Pancreas (tissue), 10 donors: ENCODE measurements around the gene IST1. TPM values are rescaled to one million over a fixed set of nuclear protein-coding genes. Genes with fewer than 3 reads are reported as not detected.

ENCODE experiments used
- ATAC-seq, 4 donors: fragments of 200-7000 bp; cut with Tn5 transposase; one replicate each; pipeline versions ENCODE4 v1.8.0 to v1.9.1; 2020; ENCODE audit warnings: mild to moderate bottlenecking in 4 of 4, moderate library complexity in 4 of 4
- DNase-seq, 6 donors: peaks; one replicate each; pipeline ENCODE4 v3.0.0-alpha.2; 2020
- FAIRE-seq: peaks from 2 replicates; lab custom pipeline; 2012; peaks lifted over from hg19 to GRCh38; lab: Jason Lieb, UNC
- H3K27ac ChIP-seq, 4 donors: fragments of 200-600 bp; sonication (generic); 1 replicate in 3 of 4; 2 replicates in 1 of 4; pipeline versions ENCODE4 v1.5.0 to v1.8.0; 2020
- H3K27me3 ChIP-seq, 4 donors: fragments of 200-600 bp; one replicate each; pipeline ENCODE4 v1.8.0; 2021
- H3K36me3 ChIP-seq, 3 donors: fragments of 200-600 bp; sonication (generic) in 1 of 3; one replicate each; pipeline versions ENCODE4 v1.5.0 to v1.8.0; 2020 to 2021
- H3K4me1 ChIP-seq, 3 donors: fragments of 200-600 bp; one replicate each; pipeline ENCODE4 v1.8.0; 2021
- H3K4me3 ChIP-seq, 4 donors: fragments of 200-600 bp; sonication (generic) in 2 of 4; one replicate each; pipeline versions ENCODE4 v1.5.0 to v1.8.0; 2020 to 2021
- H3K9me3 ChIP-seq, 4 donors: fragments of 200-600 bp; one replicate each; pipeline ENCODE4 v1.8.0; 2021
- CTCF ChIP-seq, 4 donors: fragments of 200-600 bp; sonication (generic) in 3 of 4; IDR thresholded peaks; one replicate each; pipeline versions ENCODE4 v1.5.0 to v1.8.0; 2021; ENCODE audit warnings: antibody characterized with exemption in 4 of 4
- WGBS, 2 donors: extraction: QIAGEN DNeasy Blood & Tissue Kit; methylation state at CpG; one replicate each; pipeline ENCODE4 v1.1.7; 2013; 5-methylcytosine and 5-hydroxymethylcytosine counted together
- intact Hi-C, 3 donors: fragments of 100-400 bp; cut with DNase I; formaldehyde crosslinking; loops; one replicate each; pipeline versions ENCODE4 v1.11.1 to v1.14.2; 2022
- polyA plus RNA-seq, 2 donors: library from polyadenylated mRNA; stranded (reverse); fragments of 200-250 nt; gene quantifications; one replicate each; pipeline ENCODE4 v1.2.3, GENCODE V29; 2013
- total RNA-seq, 6 donors: library from RNA; stranded (reverse); fragmentation: NEBNext Ultra II Directional in 4 of 6; extraction: Animal tissue kit (Norgen Biotek cat#: 25700) in 4 of 6; gene quantifications; one replicate each; pipeline versions ENCODE4 v1.2.1 to v1.2.4, GENCODE V29; 2021 to 2023
- donor health status: healthy with polysubstance abuse.
- donor health status: DM: no; HTN: no; CAD: no; lungs with moderate emphysema.
- donor health status: DM: no; HTN: no; CAD: no.
- donor health status: control.
- donor health status: control.
- donor health status: Bipolar disorder and iron deficiency.
- donor health status: DM: yes; HTN: yes; CAD: no.
- donor health status: DM: no; HTN: no; CAD: no.
- donor health status: DM: no; HTN: no; CAD: no.
- donor health status: DM: yes; HTN: yes; CAD: no.

The IST1 gene
- total and polyA plus RNA-seq, 8 donors, result 56.1 to 121 (median 69.4) TPM

GRCh38 chr16:71893888-71894228 is 1.5 kb upstream of the IST1 start:
- no peaks in the 10 kb centered on the region for H3K9me3 ChIP-seq
- H3K4me3 ChIP-seq, result peak overlapping the region; percentile 78 to 98 (median 94)
- 30 to 33% methylated on average over 7 of the region's 7 CpGs for WGBS, 2 donors
- no peaks in the 10 kb centered on the region for H3K36me3 ChIP-seq
- peak overlapping the region in 3 of 4 donors; percentile 67 to 98 (median 98) for H3K27ac ChIP-seq
- DNase-seq (no peak), FAIRE-seq (no peak), ATAC-seq (no peak)
- H3K4me1 ChIP-seq, result peaks cover 0 to 24% (median 11%) of the 10 kb centered on the region in 3 donors
- no peak for TF ChIP-seq CTCF (IDR thresholded peaks at IDR 0.05)
- intact Hi-C loops, result loop anchor here in 1 of 3 donors (10.0 kb wide), 1 partner anchor 89 kb away; the partner anchor contains the start of gene AP1G1
- no peaks in the 10 kb centered on the region for H3K27me3 ChIP-seq

- no peaks in the 10 kb centered on the region for H3K27me3 ChIP-seq
- H3K27ac ChIP-seq, result peak overlapping the region; percentile 67 to 98 (median 94)
- DNase-seq, result peak in 5 of 6 donors; percentile 31 to 60 (median 38)
- H3K36me3 ChIP-seq, result no peaks in the 10 kb centered on the region
- TF ChIP-seq CTCF (IDR thresholded peaks at IDR 0.05), result no peak
- peak; percentile 28 to 49 (median 38) for ATAC-seq
- FAIRE-seq, result no peak
- WGBS, 2 donors, result 0 to 1% methylated on average over 31 of the region's 31 CpGs
- peaks cover 0 to 27% (median 11%) of the 10 kb centered on the region in 3 donors for H3K4me1 ChIP-seq
- H3K4me3 ChIP-seq, result peak overlapping the region; percentile 78 to 98 (median 94)
- intact Hi-C loops, result loop anchor here in 1 of 3 donors (10.0 kb wide), 1 partner anchor 90 kb away; the partner anchor contains the start of gene AP1G1
- H3K9me3 ChIP-seq, result no peaks in the 10 kb centered on the region
These were observed 956 bp upstream of the IST1 start for GRCh38 chr16:71894229-71894920.

- H3K27ac ChIP-seq, result peak overlapping the region; percentile 67 to 98 (median 94)
- H3K4me3 ChIP-seq, result peak overlapping the region; percentile 78 to 98 (median 94)
- FAIRE-seq (no peak), ATAC-seq (peak; percentile 9 to 32 (median 28)), DNase-seq (peak in 3 of 6 donors; percentile 58 to 80 (median 70))
- no peaks in the 10 kb centered on the region for H3K27me3 ChIP-seq
- peaks cover 0 to 29% (median 11%) of the 10 kb centered on the region in 3 donors for H3K4me1 ChIP-seq
- no peaks in the 10 kb centered on the region for H3K36me3 ChIP-seq
- intact Hi-C loops, result loop anchor here in 1 of 3 donors (10.0 kb wide), 1 partner anchor 91 kb away; the partner anchor contains the start of gene AP1G1
- WGBS, 2 donors, result 0 to 1% methylated on average over 40 to 44 of the region's 44 CpGs
- H3K9me3 ChIP-seq, result no peaks in the 10 kb centered on the region
- TF ChIP-seq CTCF (IDR thresholded peaks at IDR 0.05), result no peak
These were observed 491 bp downstream of the IST1 start for GRCh38 chr16:71895679-71896365.

- peaks cover 0 to 29% (median 11%) of the 10 kb centered on the region in 3 donors for H3K4me1 ChIP-seq
- intact Hi-C loops, result loop anchor here in 1 of 3 donors (10.0 kb wide), 1 partner anchor 92 kb away; the partner anchor contains the start of gene AP1G1
- no peak for TF ChIP-seq CTCF (IDR thresholded peaks at IDR 0.05)
- H3K27ac ChIP-seq, result peak overlapping the region in 1 of 4 donors; percentile 98
- DNase-seq (no peak), ATAC-seq (no peak), FAIRE-seq (no peak)
- WGBS, 2 donors, result 56 to 61% methylated on average over 15 of the region's 15 CpGs
- no peaks in the 10 kb centered on the region for H3K9me3 ChIP-seq
- H3K4me3 ChIP-seq, result peak overlapping the region in 3 of 4 donors; percentile 94 to 98 (median 95)
- no peaks in the 10 kb centered on the region for H3K36me3 ChIP-seq
- no peaks in the 10 kb centered on the region for H3K27me3 ChIP-seq
These were observed 1.5 kb downstream of the IST1 start for GRCh38 chr16:71896764-71897368.
